GM12872 (cell line): ENCODE data around the gene CARD14.

Source experiments
- CTCF ChIP-seq: IDR thresholded peaks from 3 replicates; pipeline ENCODE4 v1.5.1; 2011; ENCODE audit warnings: low read depth, mild to moderate bottlenecking, low read length, moderate library complexity; ENCODE audit not compliant: insufficient read depth

Gene CARD14

DNA sequence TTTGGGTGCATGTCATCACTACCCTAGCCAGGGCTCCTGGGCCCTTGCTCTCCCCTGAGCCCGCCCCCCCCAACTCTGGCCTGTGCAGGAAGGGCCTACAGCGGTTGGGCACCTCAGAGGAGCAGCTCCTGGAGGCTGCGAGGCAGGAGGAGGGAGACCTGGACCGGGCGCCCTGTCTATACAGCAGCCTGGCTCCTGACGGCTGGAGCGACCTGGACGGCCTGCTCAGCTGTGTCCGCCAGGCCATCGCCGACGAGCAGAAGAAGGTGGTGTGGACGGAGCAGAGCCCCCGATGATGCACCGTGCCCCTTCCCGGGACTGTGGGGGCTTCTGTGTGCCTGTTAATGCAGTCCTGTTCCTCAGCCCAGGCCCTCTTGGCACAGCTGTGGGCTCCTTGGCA lies 38.2 kb downstream of the CARD14 start:
- no peak for TF ChIP-seq CTCF

DNA sequence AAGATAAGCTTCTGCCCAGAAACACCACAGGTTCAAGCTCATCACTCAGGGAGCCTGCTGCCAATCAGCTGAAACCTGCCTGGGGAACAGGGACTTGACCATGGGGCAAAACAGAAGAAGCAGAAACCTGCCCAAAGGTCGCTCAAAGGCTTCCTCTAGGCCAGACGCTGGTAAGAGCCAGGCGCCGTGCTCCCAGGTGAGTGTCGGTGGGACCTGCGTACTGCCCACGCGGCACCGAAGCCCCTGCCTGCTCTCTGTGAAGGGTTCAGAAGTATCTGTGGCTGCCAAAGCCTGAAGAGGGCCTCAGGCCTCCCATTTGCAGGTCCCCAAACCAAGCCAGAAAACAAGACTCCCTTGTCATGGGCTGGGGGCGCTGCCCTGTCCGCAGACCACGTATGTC lies 39.9 kb downstream of the CARD14 start:
- TF ChIP-seq CTCF, result no peak

DNA sequence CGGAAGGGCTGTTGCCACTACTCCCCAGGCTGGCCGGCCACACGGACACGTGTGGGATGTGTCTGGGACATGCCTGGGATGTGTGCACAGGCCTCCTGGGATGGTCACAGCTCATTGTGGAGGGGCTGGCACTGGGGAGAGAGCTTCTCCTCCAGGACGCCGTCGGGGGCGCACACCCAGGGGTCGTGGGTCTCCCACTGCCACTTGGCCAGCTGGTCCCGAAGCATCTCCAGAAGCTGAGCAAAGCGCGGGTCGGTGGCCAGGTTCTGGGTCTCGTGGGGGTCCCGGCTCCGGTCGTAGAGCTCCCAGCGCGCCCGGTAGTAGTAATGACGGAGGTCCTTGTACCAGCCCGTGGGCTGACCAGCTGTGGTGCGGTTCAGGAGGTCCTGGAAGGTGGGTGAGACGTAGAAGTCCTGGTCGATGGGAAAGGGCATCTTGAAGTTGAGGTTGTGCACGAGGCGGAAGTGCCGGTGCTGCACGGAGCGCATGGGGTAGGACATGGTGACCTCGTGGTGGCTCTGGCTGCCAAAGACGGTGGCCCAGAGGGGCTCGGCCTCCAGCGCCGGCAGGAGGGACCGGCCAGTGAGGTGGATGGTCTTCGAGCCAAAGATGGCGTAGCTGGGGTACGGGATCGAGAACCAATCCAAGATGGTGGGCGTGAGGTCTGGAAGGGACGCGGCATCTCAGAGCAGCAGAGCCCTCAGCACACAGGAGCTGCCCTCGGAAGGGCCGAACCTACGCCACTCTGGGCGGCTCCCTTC lies 40.7 kb downstream of the CARD14 start:
- no peak for TF ChIP-seq CTCF

- no peak for TF ChIP-seq CTCF
Measured at GRCh38 chr17:80212109-80212508, 42.3 kb downstream of the CARD14 start.

DNA sequence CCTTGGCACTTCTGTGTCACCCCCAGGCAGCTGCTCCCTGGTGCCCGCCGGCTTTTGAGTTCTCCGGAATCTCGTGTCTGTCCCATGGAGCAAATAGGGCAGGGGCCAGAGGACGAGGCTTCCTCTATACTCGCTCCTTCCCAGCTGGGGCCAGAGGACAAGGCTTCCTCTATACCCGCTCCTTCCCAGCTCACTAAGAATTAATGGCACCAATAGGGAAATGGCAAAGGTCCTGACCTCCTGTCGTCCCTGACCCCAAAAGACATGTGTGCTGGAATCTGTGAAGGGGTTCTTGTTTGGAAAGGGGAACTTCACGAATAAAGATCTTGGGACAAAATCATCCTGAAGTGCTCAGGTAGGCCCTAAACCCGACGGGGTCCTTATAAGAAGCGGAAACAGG lies 42.7 kb downstream of the CARD14 start:
- TF ChIP-seq CTCF, result no peak

DNA sequence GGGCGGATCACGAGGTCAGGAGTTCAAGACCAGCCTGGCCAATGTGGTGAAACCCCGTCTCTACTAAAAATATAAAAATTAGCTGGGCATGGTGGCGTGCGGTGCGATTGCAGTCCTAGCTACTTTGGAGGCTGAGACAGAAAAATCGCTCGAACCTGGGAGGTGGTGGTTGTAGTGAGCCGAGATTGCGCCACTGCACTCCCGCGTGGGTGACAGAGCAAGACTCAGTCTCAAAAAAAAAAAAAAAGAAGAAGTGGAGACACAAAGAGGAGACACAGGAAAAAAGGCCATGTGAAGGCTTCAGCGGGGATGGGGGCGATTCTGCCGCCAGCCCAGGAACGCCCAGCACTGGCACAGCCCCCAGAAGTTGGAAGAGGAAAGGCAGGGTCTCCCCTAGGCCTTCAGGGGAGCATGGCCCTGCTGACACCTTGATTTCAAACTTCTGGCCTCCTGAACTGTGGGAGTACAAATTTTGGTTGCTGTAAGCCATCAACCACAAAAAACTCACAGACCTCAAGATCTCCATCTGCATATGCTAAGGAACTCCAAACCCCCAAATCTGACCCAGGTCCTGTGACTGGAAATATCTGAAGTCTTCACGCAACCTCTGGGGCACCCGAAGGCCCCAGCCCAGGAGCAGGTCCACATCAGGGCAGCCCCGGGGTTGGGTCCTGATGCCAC lies 43.3 kb downstream of the CARD14 start:
- TF ChIP-seq CTCF, result no peak

DNA sequence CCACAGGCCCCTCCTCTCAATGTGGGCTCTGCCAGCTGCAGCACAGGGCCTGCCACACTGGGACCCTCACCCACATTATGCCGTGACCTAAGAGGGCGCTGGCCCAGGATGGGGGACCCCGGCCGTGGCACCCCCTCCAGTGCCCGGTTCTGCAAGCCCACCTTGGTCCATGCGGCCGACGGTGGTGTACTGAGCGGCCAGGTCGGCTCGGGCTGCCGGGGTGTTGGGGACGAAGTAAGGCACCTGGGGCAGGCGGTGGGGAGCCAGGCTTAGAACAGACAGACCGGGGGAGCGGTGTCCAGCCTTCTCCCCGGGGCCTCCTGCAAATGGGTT lies 43.8 kb downstream of the CARD14 start:
- TF ChIP-seq CTCF, result no peak
